Astrocyte of the spinal cord (primary cell): ENCODE results near the gene CCDC91.

Experiments
- DNase-seq: peaks from one replicate; pipeline ENCODE4 v3.0.0; 2011; ENCODE audit warnings: low read depth, low spot score
- H3K4me3 ChIP-seq: 2 replicates; pipeline ENCODE4 v1.5.1; 2011; ENCODE audit warnings: low read depth, mild to moderate bottlenecking, low read length, moderate library complexity
- CTCF ChIP-seq: IDR thresholded peaks from 2 replicates; pipeline ENCODE4 v1.5.1; 2012; ENCODE audit warnings: low read depth, mild to moderate bottlenecking, low read length, inconsistent platforms
- in situ Hi-C: cut with HindIII; loops from 2 replicates; pipeline ENCODE4 v1.10.0; 2017; ENCODE audit warnings: low sequenced_read_pairs

The CCDC91 gene

GRCh38 chr12:28190321-28191050 is at the start of gene CCDC91:
TSS of gene CCDC91 (plus strand) at chr12:28190456. CDS start at chr12:28257216, 66,760 bp downstream.
- in situ Hi-C loops = no loop called here
- peak; percentile 80 for DNase-seq
- TF ChIP-seq CTCF = no peak
- H3K4me3 ChIP-seq = peak within 1 kb of the TSS; percentile 78

- in situ Hi-C loops = no loop called here
- TF ChIP-seq CTCF = no peak
- no peak overlapping the region for H3K4me3 ChIP-seq
- no peak for DNase-seq
Observed at GRCh38 chr12:28144059-28144458, 46.2 kb upstream of the CCDC91 start.

- no peak overlapping the region for H3K4me3 ChIP-seq
- no peak for DNase-seq
- in situ Hi-C loops = no loop called here
- TF ChIP-seq CTCF = no peak
Observed at GRCh38 chr12:28144532-28144931, 45.7 kb upstream of the CCDC91 start.

- TF ChIP-seq CTCF = no peak
- no peak overlapping the region for H3K4me3 ChIP-seq
- DNase-seq = no peak
- in situ Hi-C loops = no loop called here
Observed at GRCh38 chr12:28145216-28145615, 45.0 kb upstream of the CCDC91 start.

GRCh38 chr12:28149279-28149678 is 41.0 kb upstream of the CCDC91 start:
- TF ChIP-seq CTCF = no peak
- no peak overlapping the region for H3K4me3 ChIP-seq
- no peak for DNase-seq
- in situ Hi-C loops = no loop called here

- in situ Hi-C loops = no loop called here
- TF ChIP-seq CTCF = no peak
- no peak for DNase-seq
- no peak overlapping the region for H3K4me3 ChIP-seq
Observed at GRCh38 chr12:28156362-28156761, 33.9 kb upstream of the CCDC91 start.
